IPS-18a (cell line): ENCODE data around the gene OSBPL10.
"Not testable (repeated sequence)": the region's sequence is repeated elsewhere in the genome, so short reads cannot be mapped to it uniquely, and the experiment has no call there.

Experiments used
- H3K27ac ChIP-seq: one replicate; pipeline ENCODE4 v1.5.1; 2013; ENCODE audit warnings: low read length
- H3K27me3 ChIP-seq: one replicate; pipeline ENCODE4 v1.6.1; 2013; ENCODE audit warnings: mild to moderate bottlenecking, low read length; ENCODE audit not compliant: control insufficient read depth, insufficient read depth
- H3K36me3 ChIP-seq: one replicate; pipeline ENCODE4 v1.6.1; 2013; ENCODE audit warnings: low read depth, low read length; ENCODE audit not compliant: control insufficient read depth
- H3K4me1 ChIP-seq: one replicate; pipeline ENCODE4 v1.6.1; 2013; ENCODE audit warnings: low read depth, low read length; ENCODE audit not compliant: control insufficient read depth
- H3K4me3 ChIP-seq: one replicate; pipeline ENCODE4 v1.5.1; 2013; ENCODE audit warnings: low read length
- H3K9ac ChIP-seq: one replicate; pipeline ENCODE4 v1.6.1; 2013; ENCODE audit warnings: mild to moderate bottlenecking, low read length, moderate library complexity
- H3K9me3 ChIP-seq: one replicate; pipeline ENCODE4 v1.6.1; 2013; ENCODE audit warnings: low read depth, low read length; ENCODE audit not compliant: control insufficient read depth

Gene OSBPL10

GRCh38 chr3:31880482-31881078 lies 100.5 kb downstream of the OSBPL10 start:
- H3K27me3 ChIP-seq: no peaks in the 10 kb centered on the region
- H3K9me3 ChIP-seq: no peaks in the 10 kb centered on the region
- H3K4me3 ChIP-seq: no peak overlapping the region
- H3K9ac ChIP-seq: no peak overlapping the region
- peaks cover 4% of the 10 kb centered on the region for H3K4me1 ChIP-seq
- H3K36me3 ChIP-seq: peaks cover 3% of the 10 kb centered on the region
- H3K27ac ChIP-seq: no peak overlapping the region

GRCh38 chr3:31880020-31880419 lies 101.0 kb downstream of the OSBPL10 start:
- Histone ChIP-seq H3K9ac (no peak overlapping the region), H3K27ac (no peak overlapping the region), H3K4me3 (no peak overlapping the region), H3K4me1 (peaks cover 4% of the 10 kb centered on the region), H3K27me3 (no peaks in the 10 kb centered on the region), H3K9me3 (no peaks in the 10 kb centered on the region), H3K36me3 (peaks cover 3% of the 10 kb centered on the region)

GRCh38 chr3:31879365-31879764 lies 101.7 kb downstream of the OSBPL10 start:
- Histone ChIP-seq H3K27me3 (no peaks in the 10 kb centered on the region), H3K9me3 (no peaks in the 10 kb centered on the region), H3K36me3 (peaks cover 3% of the 10 kb centered on the region), H3K4me3 (no peak overlapping the region), H3K9ac (no peak overlapping the region), H3K4me1 (peaks cover 4% of the 10 kb centered on the region), H3K27ac (no peak overlapping the region)

DNA sequence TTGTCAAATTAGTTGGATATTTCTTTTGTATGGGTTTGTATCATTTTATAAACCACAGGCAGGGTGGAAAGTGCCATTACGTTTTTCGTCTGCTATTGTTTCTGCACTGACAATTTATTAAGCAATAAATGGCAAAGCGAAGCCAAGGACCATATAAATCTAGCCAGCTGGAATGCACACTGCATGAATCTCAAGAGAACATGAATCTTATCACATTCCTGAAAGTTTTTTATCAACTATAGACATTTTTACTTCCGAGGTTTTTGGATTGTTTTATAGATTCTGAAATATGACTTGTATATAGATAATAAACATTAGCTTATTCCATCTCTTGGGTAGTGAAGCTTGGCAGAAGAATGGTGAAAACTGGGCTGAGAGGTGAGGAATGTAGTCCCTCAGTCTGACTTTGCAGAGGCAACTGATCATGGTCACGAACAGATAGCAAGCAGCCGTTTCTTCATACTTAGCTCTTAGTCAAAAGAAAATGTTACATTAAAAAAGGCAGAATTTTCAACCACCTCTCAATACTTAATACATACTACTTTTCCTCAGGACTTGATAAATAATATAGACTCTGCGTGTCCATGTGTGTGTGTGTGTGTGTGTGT lies 102.7 kb downstream of the OSBPL10 start:
- Histone ChIP-seq H3K4me1 (peaks cover 4% of the 10 kb centered on the region), H3K9me3 (no peaks in the 10 kb centered on the region), H3K27ac (no peak overlapping the region), H3K36me3 (peaks cover 3% of the 10 kb centered on the region), H3K9ac (no peak overlapping the region), H3K4me3 (no peak overlapping the region), H3K27me3 (no peaks in the 10 kb centered on the region)

- Histone ChIP-seq H3K4me3 (no peak overlapping the region), H3K27me3 (no peaks in the 10 kb centered on the region), H3K9ac (no peak overlapping the region), H3K27ac (no peak overlapping the region), H3K4me1 (no peaks in the 10 kb centered on the region), H3K9me3 (no peaks in the 10 kb centered on the region), H3K36me3 (peaks cover 3% of the 10 kb centered on the region)
Observed at GRCh38 chr3:31876331-31876730, 104.7 kb downstream of the OSBPL10 start.

GRCh38 chr3:31875437-31875836 lies 105.6 kb downstream of the OSBPL10 start:
- Histone ChIP-seq H3K9ac (no peak overlapping the region), H3K4me1 (no peaks in the 10 kb centered on the region), H3K27ac (no peak overlapping the region), H3K36me3 (peaks cover 3% of the 10 kb centered on the region), H3K27me3 (no peaks in the 10 kb centered on the region), H3K9me3 (no peaks in the 10 kb centered on the region), H3K4me3 (no peak overlapping the region)

- Histone ChIP-seq H3K27ac (no peak overlapping the region), H3K36me3 (peaks cover 3% of the 10 kb centered on the region), H3K9ac (no peak overlapping the region), H3K4me1 (peaks cover 3% of the 10 kb centered on the region), H3K27me3 (no peaks in the 10 kb centered on the region), H3K4me3 (no peak overlapping the region), H3K9me3 (no peaks in the 10 kb centered on the region)
Observed at GRCh38 chr3:31873254-31873820, 107.7 kb downstream of the OSBPL10 start.

DNA sequence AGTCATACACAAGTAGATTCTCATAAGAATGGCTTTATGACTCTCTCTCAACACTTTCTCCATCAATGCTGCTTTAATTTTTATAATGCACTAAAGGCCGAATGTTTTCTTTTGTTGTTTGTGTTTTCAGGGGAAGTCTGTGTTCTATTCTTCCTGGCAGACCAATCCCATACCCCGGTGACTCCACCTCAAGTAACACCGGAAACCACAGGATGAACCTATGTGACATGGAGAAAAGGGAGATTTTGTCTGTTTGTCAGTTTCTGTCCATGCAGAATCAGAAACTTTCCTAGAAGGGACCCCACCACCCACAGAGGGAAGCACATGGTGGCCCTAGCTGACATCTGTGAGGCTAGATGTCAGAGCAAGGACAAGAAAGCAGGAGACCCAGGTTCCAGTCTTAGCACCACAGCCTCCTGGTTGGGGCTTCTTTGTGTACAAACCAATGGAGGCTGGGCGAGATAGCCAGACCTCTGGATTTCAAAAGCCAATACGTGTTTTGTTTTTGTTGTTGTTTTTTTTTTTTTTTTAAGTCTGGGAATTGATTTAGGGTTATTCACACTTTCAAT lies 109.0 kb downstream of the OSBPL10 start:
- H3K27ac ChIP-seq: no peak overlapping the region
- H3K36me3 ChIP-seq: peaks cover 3% of the 10 kb centered on the region
- H3K9me3 ChIP-seq: no peaks in the 10 kb centered on the region

GRCh38 chr3:31870111-31870510 lies 111.0 kb downstream of the OSBPL10 start:
- not testable (repeated sequence) for H3K36me3 ChIP-seq, H3K27ac ChIP-seq, H3K4me3 ChIP-seq, H3K27me3 ChIP-seq, H3K4me1 ChIP-seq, H3K9me3 ChIP-seq, H3K9ac ChIP-seq

More for the DNA sequence above, 109.0 kb downstream of the OSBPL10 start:
- Histone ChIP-seq H3K27me3 (no peaks in the 10 kb centered on the region), H3K4me3 (no peak overlapping the region), H3K4me1 (peaks cover 4% of the 10 kb centered on the region), H3K9ac (no peak overlapping the region)

GRCh38 chr3:31868236-31868635 lies 112.8 kb downstream of the OSBPL10 start:
- no peak overlapping the region for H3K4me3 ChIP-seq
- no peak overlapping the region for H3K9ac ChIP-seq
- H3K9me3 ChIP-seq: no peaks in the 10 kb centered on the region
- H3K27me3 ChIP-seq: no peaks in the 10 kb centered on the region
- H3K36me3 ChIP-seq: no peaks in the 10 kb centered on the region
- H3K27ac ChIP-seq: no peak overlapping the region
- peaks cover 4% of the 10 kb centered on the region for H3K4me1 ChIP-seq

GRCh38 chr3:31862666-31863279 lies 118.3 kb downstream of the OSBPL10 start:
- Histone ChIP-seq H3K4me1 (no peaks in the 10 kb centered on the region), H3K36me3 (no peaks in the 10 kb centered on the region), H3K9me3 (no peaks in the 10 kb centered on the region), H3K27ac (no peak overlapping the region), H3K9ac (no peak overlapping the region), H3K4me3 (no peak overlapping the region), H3K27me3 (no peaks in the 10 kb centered on the region)
